NCI-H524 (cell line): ENCODE measurements around the gene FAM167B.

Source experiments
- DNase-seq, 2 experiments: peaks; one replicate each; lab custom pipeline; 2025; lab: John Stamatoyannopoulos, UW

FAM167B gene

GRCh38 chr1:32246888-32247273 is at the start of gene FAM167B:
Gene FAM167B, plus strand, starts transcription at chr1:32247222. Its CDS starts 200 bp downstream, at chr1:32247422.
- no peak for DNase-seq

GRCh38 chr1:32197837-32198236 is 49.2 kb upstream of the FAM167B start:
- no peak for DNase-seq

- no peak for DNase-seq
Observed at GRCh38 chr1:32198237-32199042, 48.6 kb upstream of the FAM167B start.

- DNase-seq, result no peak
Observed at GRCh38 chr1:32199043-32199716, 47.8 kb upstream of the FAM167B start.

- DNase-seq, result no peak
Observed at GRCh38 chr1:32199717-32200072, 47.3 kb upstream of the FAM167B start.

- DNase-seq, result peak; percentile 32 to 64
Observed at GRCh38 chr1:32200226-32201010, 46.6 kb upstream of the FAM167B start, which contains the start of gene CCDC28B. Gene CCDC28B, plus strand, starts transcription at chr1:32200595. Its CDS starts 1,341 bp downstream, at chr1:32201936.

GRCh38 chr1:32201011-32201855 is 45.8 kb upstream of the FAM167B start:
- DNase-seq, result peak in 1 of 2 experiments; percentile 15

- DNase-seq, result no peak
Observed at GRCh38 chr1:32204943-32205361, 42.1 kb upstream of the FAM167B start.

GRCh38 chr1:32205401-32206370 is 41.3 kb upstream of the FAM167B start, which contains the start of gene IQCC:
Gene IQCC, plus strand, starts transcription at chr1:32205671. Its CDS starts 11 bp downstream, at chr1:32205682.
- peak; percentile 83 to 90 for DNase-seq

GRCh38 chr1:32208469-32208868 is 38.6 kb upstream of the FAM167B start:
- DNase-seq, result no peak

- peak; percentile 92 to 96 for DNase-seq
Observed at GRCh38 chr1:32208891-32209328, 38.1 kb upstream of the FAM167B start, which contains the start of gene DCDC2B. Gene DCDC2B, plus strand, starts transcription at chr1:32209089. Its CDS starts 5 bp downstream, at chr1:32209094.

- DNase-seq, result peak; percentile 18 to 62
Observed at GRCh38 chr1:32215629-32216480, 31.2 kb upstream of the FAM167B start.

- DNase-seq, result no peak
Observed at GRCh38 chr1:32216566-32216965, 30.5 kb upstream of the FAM167B start.

GRCh38 chr1:32219022-32219421 is 28.0 kb upstream of the FAM167B start:
- DNase-seq, result no peak

GRCh38 chr1:32220746-32221580 is 26.1 kb upstream of the FAM167B start:
- no peak for DNase-seq

GRCh38 chr1:32221581-32221979 is 25.4 kb upstream of the FAM167B start:
- no peak for DNase-seq

GRCh38 chr1:32221980-32222755 is 24.9 kb upstream of the FAM167B start, which contains the start of the genes EIF3I and TMEM234:
Gene EIF3I, plus strand, starts transcription at chr1:32222407. Its CDS starts 35 bp downstream, at chr1:32222442.
Gene TMEM234, minus strand, starts transcription at chr1:32222353. Its CDS starts 31 bp downstream, at chr1:32222322.
- peak; percentile 45 to 82 for DNase-seq
